Hematopoietic multipotent progenitor cell treated with erythropoietin and hydrocortisone succinate and interleukin-3 and kit ligand, for 15 days (in vitro differentiated cells): ENCODE data around the gene FAM151B.
"Not testable (repeated sequence)": the region's sequence is repeated elsewhere in the genome, so short reads cannot be mapped to it uniquely, and the experiment has no call there.

ENCODE experiments used
- DNase-seq: peaks from one replicate; pipeline ENCODE4 v3.0.0-alpha.2; 2015; ENCODE audit warnings: low spot score

Gene FAM151B

DNA sequence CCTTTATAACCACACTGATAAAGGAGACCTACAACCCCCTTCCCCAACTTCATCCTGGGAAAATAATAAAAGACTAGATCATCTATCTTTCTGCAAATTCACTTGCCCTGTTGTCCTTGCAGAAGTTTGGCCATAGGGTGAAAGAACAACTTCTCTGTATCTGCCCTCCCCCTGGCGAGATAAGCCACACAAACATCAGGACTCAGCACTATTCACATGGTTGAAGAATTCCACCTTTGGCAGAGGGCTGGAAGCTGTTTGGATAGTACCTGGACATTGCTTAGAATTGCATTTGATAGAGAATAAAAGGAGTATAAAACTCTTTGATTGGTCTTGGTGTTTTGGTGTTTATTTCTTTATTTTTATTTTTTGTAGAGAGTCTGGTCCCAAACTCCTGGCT, 16.9 kb downstream of the FAM151B start:
- no peak for DNase-seq

DNA sequence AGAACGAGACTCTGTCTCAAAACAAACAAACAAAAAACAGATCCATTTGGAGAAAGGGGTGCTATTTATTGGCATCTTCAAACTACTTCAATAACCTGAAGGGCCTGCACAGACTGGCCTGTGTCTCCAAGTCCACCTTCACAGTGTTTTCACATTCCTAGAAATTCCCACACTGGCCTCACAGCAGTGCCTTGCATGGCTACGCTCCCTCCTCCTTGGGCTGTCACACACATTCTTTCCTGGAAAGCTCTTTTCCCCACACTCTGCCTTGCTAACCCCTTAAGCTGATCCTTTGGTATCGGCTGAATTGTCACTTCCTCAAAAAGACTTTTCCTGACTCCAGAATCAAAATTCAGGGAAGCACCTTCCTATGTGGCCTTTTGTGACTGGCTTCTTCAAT, 19.8 kb downstream of the FAM151B start:
- DNase-seq: no peak

DNA sequence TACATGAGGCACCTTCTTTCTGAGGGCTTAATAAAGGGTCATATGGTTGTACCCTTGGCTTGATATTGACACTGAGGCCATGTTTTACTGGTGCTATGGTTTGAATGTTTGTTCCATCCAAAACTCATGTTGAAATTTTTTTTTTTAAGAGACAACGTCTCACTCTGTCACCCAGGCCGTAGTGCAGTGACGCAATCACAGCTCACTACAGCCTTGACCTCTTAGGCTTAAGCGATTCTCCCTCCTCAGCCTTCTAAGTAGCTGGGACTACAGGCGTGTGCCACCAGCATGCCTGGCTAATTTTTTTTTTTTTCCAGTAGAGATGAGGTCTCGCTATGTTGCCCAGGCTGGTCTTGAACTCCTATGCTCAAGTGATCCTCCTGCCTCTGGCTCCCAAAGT, 20.9 kb downstream of the FAM151B start:
- no peak for DNase-seq

DNA sequence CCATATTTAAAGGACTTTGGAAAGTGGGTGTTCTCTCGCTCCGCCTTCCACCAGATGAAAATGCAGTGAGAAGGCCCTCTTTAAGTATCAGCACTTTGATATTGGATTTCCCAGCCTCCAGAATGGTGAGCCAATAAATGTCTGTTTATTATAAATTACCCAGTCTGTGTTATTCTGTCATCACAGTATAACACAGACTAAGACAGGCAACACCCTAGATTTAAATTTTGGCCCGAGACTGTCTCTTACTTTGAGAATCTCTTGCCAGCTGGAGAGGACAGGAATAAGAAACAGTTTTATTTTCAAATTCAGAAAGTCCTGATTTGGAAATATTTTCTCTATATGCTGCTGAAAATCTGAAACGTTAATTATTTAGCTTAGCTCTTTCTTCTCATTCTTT, 21.5 kb downstream of the FAM151B start:
- DNase-seq: no peak

DNA sequence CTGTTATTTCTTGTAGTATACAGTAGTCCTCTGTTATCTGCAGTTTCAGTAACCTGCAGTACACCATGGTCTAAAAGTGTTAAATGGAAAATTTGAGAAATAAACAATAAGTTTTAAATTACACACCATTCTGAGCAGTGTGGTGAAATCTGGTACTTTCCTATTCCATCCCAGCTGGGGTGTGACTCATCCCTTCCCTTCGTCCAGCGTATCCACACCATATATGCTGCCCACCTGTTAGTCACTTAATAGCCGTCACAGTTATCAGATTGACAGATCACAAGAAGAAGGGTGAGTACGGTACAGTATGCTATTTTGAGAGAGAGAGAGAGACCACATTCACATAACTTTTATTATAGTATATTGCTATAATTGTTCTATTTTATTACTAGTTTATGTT, 28.9 kb downstream of the FAM151B start:
- no peak for DNase-seq

DNA sequence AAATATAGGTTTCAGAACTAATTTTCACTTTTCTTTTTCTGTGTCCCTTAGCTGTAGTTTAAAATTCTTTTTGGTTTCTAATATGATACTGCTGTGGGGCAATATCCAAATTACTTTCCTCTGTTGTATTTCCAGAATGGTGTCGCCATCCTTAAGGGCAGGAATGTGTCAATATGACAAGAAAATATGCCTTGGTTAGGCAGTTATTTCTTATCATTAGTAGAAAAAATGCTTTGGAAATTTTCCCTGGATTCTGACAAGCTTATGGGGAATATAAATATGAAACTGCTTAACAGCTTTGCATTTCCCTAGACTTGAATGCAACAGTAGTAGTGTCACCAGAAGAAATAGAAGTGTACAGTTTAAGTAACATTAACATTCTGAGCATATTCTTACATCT, 52.8 kb downstream of the FAM151B start:
- DNase-seq: no peak

DNA sequence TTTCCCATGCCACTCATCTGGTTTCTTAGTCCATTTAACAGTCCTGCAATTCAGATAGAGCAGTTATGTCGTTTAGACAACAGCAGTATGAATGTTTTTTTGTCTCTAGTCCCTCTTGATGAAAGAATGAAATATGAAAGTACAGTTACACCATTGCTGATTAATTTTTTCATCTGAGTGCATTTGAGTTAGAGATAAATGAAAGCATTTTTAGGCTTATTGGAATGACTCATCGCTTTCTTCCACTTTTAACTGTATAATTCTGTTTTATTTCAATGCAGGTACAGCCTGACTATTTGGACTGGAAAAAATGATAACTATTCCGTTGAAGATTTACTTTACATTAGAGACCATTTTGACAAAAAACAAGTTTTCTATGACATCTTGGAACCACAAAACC, 53.5 kb downstream of the FAM151B start:
- DNase-seq: no peak

DNA sequence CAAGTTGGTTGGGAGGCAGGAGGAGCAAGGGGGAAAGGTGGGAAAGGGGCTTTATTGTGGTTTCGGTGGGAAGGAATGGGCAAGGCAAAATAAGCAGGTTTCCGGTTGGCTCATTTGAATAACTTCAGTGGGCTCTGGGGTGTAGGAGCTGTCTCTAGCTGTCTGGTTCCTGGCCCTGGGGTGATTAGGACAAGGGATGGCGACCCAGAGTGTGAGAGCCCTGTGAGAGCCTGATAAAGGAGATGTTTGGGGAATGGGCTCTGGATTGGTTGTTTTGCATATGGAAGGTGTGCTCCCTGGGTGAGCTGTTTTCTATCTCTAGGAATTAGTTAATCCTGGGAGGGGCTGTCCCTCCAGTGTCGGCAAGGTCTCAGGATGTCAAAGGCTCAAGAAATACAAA, 66.7 kb downstream of the FAM151B start:
- DNase-seq: no peak

DNA sequence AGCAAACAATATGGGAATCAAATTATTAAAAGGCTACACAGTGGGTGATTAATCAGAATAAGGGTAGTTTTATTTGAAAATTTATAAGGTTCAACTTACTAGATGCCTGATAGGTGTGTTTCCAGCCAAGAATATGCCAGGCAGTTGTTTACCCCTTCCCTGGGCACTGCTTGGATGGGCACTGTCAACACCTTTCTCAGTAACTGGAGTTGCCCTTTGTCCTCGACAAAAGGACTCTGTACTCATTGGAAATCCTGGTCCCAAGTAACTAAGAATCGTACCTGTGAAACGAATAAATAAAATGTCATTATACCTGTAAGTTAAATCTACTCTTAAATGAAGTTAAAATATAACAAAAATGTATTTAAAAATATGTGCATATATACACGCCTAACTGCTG, 67.2 kb downstream of the FAM151B start:
- DNase-seq: no peak

DNA sequence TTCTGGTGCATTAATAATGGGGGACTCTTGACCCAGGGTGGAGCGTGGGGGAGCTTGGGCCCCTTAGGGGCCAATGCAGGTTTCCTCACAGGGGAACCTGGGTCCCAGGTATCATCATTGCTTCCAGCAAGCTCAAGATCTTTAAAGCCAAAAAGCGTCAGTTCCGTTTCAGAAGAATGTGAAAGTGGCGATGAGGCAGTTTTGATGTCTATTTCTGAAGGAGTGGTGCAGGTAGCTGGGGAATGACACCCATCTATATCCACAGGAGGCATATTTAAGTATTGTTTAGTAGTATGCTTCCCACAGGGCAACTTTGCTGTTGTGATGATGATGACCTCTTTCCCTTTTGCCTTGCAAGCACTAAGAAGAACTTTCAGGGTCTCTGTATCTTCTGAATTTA, 71.3 kb downstream of the FAM151B start:
- DNase-seq: no peak

DNA sequence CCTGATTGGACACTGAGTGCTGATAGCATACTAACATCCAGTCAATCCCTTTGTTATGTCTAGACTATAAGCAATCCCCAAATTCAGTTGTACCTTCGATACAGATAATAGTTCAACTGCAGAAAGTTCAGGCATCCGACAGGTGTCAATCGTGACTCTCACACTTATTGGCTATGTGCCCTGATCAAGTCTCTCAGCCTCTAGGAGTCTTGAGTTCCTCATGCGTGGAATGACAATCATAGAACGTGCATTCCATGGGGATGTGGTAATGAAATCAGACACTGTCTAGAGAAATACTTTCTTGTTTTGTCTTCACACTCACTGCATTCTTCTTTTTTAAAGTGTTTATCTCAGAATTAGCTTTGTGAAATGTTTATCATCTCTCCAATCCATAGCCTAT, 77.4 kb downstream of the FAM151B start:
- no peak for DNase-seq

DNA sequence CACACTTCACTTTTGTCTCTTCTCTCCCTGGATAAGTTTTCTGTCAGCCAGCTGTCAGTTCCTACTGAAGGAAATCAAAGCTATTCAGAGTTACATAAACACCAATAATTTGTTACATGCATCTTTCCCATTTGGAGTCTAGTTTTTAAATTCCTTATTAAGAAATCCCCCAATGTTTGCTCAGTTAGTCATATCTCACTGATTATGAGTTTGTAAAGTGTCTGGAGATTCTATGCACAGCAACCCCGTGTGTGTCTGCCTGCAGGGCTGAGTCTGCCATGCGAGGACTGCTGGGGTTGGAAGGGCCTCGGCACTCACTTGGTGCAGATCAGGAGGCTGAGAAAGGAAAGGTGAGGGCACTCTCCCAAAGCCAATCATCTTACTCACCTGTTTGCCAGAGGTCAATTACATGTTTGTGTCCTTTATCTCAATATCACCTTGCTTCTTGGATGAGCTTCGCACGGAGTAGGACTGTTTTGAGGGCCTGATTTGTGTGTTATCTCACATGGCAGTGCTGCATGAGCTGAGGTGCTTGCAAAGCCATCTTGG, 78.9 kb downstream of the FAM151B start:
- no peak for DNase-seq

DNA sequence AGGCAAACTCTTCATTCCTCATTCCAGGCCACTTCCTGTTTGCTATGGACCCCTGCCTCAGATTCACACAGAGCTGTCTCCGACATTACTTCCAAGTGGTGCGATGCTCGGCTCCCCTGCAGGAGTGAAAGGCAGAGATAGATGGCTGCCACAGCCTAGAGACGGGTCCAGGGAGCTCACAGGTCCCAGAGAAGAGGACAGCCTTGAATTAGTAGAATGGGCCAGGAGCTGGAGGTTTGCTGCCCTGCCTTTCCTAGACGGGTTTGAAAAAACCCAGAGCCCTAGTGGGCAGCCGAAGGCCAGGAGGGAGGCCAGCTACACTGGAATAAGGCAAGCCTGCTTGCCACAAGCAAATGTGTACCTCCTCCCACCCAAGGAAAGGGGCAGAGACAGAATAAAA, 80.4 kb downstream of the FAM151B start:
- no peak for DNase-seq

DNA sequence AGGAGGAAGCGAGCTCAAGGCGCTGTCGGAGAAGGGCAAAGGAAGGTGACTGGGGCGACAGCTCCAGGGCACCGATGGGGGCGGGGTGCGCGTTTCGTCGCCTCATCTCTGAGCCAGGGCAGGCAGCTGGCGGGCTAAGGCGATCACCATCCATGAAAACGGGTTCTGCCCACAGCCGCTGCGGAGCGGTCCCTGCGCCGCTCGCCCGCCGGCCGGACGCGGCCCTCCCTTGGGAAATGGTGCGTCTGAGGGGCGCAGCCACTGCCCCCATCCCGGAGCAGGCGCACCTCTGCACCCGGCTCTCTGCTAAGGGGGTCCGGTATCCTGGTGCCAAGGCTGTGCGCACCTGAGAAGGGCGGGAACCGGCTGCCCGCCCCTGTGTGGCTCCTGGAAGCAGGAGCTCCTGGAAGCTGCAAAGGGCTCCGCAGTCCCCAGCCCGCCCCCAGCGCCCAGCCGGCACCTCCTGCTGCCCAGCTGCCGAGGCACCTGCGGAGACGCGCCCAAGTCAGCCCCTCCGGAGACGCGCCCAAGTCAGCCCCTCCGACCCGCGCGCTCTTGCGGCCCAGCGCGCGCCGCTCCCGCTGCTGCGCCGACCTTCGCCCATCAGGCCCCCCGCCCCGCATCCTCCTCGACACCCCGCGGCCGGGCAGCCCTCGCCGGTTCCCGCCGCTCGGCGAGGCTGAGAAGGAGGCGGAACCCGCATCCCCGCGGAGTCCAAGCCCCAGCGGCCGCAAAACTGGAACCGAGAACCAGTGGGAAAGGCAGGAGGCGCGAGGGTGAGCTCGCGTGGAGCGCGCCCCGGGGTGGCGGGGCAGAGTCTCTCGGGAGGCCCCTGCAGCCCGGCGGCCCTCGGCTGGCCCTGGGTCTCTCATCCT, 81.4 kb downstream of the FAM151B start:
- DNase-seq: no peak

DNA sequence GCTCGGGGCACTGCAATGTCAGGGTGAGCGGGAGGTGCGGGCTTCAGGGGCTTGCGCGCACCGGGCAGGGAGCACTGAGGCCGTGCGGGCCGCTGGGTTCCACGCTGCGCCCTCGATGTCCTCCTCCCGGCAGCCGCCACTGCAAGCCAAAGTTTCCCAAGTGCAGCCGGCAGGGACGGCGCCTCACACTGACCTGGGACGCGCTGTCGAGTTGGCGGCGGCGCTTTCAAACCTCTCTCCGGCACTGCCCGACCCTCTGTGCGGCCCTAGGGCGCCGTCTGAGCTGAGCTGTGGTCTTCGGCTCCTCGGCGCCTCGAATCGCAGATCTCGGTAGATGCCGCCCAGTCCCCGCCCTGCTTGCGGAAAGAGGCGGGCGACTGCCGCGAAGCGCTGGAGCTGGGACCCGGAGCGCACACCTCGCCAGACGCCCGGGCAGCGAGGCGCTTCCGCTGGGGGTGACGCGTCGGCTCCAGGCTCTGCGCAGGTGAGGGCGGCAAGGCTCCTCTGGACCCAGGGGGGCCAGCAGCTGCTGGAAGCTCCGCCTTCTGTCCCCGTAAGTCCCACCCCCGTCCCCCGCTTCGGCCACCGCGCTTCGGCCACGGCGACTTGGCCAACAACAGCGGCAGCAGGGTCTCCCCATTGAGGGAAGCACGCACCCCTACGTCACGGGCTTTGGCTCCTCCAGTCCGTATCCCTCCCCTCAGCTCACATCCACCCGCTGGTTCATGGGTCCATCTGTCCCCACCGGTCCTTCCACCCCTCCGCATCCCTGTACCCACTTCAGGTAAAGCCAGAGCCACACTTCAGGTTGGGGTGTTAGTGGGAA, 82.3 kb downstream of the FAM151B start, which contains the start of gene ANKRD34B:
ANKRD34B (minus strand) TSS at position 320 of the 826 bp plus-strand sequence. CDS start 10,261 bp downstream, outside the sequence.
- no peak for DNase-seq

DNA sequence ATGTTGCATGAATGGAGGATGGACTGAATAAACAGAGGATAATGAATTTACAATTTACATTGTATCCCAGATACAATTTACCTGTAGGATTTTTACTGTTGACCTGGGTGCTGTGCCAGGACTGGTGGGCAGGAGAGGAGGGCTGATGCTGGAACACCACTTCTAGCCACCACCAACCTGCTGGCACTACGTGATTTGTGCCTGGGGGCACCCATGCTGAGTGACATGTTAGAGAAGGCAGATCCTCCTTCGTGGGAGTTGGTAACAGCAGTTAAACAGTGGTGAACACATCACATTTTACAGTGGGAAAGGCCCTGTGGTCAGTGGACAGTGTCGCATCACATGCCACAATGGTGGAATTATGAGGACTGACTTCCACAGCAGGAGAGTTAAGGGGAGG, 85.2 kb downstream of the FAM151B start:
- DNase-seq: no peak

DNA sequence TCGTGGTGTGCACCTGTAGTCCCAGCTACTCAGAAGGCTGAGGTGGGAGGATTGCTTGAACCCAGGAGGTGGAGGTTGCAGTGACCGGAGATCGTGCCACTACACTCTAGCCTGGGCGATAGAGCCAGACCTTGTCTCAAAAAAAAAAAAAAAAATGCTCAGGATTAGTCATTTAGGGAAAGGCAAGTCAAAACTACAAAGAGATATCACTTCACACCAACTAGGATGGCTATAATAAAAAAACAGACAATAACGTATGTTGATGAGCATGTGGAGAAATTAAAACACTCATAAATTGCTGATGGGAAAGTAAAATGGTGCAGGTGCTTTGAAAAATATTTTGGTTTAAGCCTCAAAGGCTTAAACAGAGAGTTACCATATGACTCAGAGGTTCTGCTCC, 88.5 kb downstream of the FAM151B start:
- no peak for DNase-seq

DNA sequence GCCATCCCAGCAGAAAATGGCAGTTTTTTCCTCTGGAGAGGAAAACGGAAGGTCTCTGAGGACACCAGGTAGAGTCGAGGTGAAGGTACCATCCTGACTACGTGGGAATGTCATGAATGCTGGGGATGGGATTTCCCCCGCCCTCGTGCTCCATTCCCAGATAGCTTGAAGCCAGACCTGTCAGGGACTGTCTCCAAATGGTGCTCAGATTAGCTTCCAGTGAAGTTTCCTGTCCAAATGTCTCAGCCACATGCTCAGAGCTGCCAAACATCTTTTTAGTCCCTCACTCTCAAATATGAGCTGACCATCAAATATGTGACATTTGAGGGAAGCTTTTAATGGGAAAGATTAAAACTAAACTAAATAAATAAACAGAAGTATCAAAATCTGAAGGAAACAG, 89.8 kb downstream of the FAM151B start:
- no peak for DNase-seq

DNA sequence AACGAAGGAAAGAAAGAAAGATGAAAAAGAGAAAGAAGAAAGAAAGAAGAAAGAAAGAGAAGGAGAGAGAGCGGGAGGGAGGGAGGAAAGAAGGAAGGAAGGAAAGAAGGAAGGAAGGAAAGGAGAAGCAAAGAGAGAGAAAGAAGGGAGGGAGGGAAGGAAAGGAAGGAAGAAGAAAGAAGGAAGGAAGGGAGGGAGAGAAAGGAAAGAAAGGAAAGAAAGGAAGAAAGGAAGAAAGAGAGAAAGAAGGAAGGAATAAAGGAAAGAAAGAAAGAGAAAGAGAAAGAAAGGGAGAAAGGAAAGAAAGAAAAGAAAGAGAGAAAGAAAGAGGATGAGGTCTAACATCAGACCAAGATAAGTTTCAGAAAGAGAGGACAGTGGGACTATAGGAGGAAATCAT, 91.2 kb downstream of the FAM151B start:
- no peak for DNase-seq

DNA sequence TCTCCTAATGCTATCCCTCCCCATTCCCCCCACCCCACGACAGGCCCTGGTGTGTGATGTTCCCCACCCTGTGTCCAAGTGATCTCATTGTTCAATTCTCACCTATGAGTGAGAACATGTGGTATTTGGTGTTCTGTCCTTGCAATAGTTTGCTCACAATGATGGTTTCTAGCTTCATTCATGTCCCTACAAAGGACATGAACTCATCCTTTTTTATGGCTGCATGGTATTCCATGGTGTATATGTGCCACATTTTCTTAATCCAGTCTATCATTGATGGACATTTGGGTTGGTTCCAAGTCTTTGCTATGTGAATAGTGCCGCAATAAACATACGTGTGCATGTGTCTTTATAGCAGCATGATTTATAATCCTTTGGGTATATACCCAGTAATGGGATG, 92.4 kb downstream of the FAM151B start:
- not testable (repeated sequence) for DNase-seq

DNA sequence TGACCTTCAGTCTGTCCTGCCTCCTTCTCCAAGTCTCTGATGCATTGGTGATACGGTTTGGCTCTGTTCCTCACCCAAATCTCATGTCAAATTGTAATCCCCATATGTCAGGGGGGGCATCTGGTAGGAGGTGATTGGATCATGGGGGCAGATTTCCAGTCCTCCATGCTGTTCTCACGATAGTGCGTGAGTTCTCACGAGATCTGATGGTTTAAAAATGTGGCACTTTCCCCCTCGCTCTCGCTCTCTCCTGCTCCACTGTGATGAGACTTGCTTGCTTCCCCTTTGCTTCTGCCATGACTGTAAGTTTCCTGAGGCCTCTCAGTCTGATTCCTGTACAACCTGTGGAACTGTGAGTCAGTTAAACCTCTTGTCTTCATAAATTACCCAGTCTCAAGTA, 96.9 kb downstream of the FAM151B start:
- DNase-seq: no peak

DNA sequence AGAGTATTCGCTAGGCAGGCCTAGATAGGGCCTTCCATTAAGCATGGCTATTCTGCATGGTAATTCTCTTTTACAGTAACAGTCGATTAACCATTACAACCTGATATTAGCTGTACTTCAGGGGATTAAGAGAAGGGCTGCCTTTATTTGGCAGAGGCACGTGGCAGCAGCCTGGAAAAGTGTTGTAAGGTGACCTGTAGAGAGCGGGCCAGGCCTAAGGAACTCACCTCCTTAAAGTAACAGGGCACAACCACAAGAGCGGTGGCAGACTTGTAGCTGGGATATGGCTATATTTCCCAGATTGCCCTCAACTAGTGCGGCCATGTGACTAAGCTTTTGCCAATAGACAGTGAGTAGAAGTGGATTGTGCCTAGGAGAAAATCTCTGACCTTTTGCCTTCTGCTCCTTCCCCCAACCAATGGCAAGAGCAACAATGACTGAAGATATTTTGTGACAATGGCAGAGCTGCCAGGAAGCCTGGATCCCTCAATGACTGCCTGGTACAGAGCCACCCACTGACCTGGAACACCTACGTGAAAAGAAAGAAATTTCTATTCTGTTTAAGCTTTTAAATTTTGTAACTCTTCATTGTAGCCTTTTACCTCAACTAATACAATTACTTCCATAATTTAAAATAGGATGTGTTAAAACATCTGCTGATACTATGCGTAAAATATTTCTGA, 101.1 kb downstream of the FAM151B start:
- no peak for DNase-seq
